SU-DHL-6 (cell line): ENCODE data around the gene TRAF3IP1.

ENCODE experiments used
- H2AFZ ChIP-seq: fragments of 200-600 bp; sonication (generic); 2 replicates; pipeline ENCODE4 v1.6.1; 2014; ENCODE audit warnings: low read depth, mild to moderate bottlenecking, moderate library complexity, mixed read lengths, antibody characterized with exemption, low read length; ENCODE audit not compliant: severe bottlenecking
- H3F3A ChIP-seq: fragments of 200-600 bp; shearing (Covaris generic); 2 replicates; pipeline ENCODE4 v1.6.0; 2016; ENCODE audit warnings: antibody characterized with exemption, mild to moderate bottlenecking; ENCODE audit not compliant: insufficient read depth
- H3K27ac ChIP-seq: fragments of 200-600 bp; sonication (generic); 2 replicates; pipeline ENCODE4 v1.5.1; 2016; ENCODE audit warnings: low read depth, mild to moderate bottlenecking, low read length, moderate library complexity, mixed read lengths
- H3K27me3 ChIP-seq: fragments of 200-600 bp; sonication (generic), shearing (Covaris generic); 2 replicates; pipeline ENCODE4 v1.6.0; 2014; ENCODE audit warnings: mild to moderate bottlenecking, low read length
- H3K36me3 ChIP-seq: fragments of 200-600 bp; sonication (generic); 2 replicates; pipeline ENCODE4 v1.6.1; 2014; ENCODE audit warnings: mild to moderate bottlenecking, low read length, mixed read lengths
- H3K4me2 ChIP-seq: fragments of 300-600, 200-600 bp; shearing (Covaris generic), sonication (generic); 2 replicates; pipeline ENCODE4 v1.6.0; 2014; ENCODE audit warnings: low read length, low read depth, mild to moderate bottlenecking; ENCODE audit not compliant: poor library complexity, severe bottlenecking
- H3K4me3 ChIP-seq: fragments of 200-600 bp; sonication (generic); 2 replicates; pipeline ENCODE4 v1.5.1; 2014; ENCODE audit warnings: antibody characterized with exemption, low read length, mild to moderate bottlenecking, mixed read lengths; ENCODE audit not compliant: insufficient read depth, poor library complexity, severe bottlenecking
- H3K79me2 ChIP-seq: fragments of 200-600 bp; sonication (generic); 2 replicates; pipeline ENCODE4 v1.6.1; 2014; ENCODE audit warnings: mild to moderate bottlenecking, low read length, moderate library complexity; ENCODE audit not compliant: insufficient read depth
- H3K9ac ChIP-seq: fragments of 200-600 bp; sonication (generic); 2 replicates; pipeline ENCODE4 v1.7.0; 2014; ENCODE audit warnings: mild to moderate bottlenecking, low read length
- H3K9me2 ChIP-seq: fragments of 200-600 bp; sonication (generic); replicated peaks from 2 replicates; pipeline ENCODE4 v1.6.1; 2014; ENCODE audit warnings: low read length; ENCODE audit not compliant: insufficient read depth
- H3K9me3 ChIP-seq: fragments of 200-600 bp; sonication (generic); 2 replicates; pipeline ENCODE4 v1.6.1; 2014; ENCODE audit warnings: low read length, mixed read lengths; ENCODE audit not compliant: insufficient read depth
- H4K20me1 ChIP-seq: fragments of 200-600 bp; sonication (generic); 2 replicates; pipeline ENCODE4 v1.6.1; 2014; ENCODE audit warnings: low read depth, mild to moderate bottlenecking, antibody characterized with exemption, low read length, moderate library complexity, mixed read lengths
- EZH2phosphoT487 ChIP-seq: fragments of 200-600 bp; sonication (generic), shearing (Covaris generic); conservative IDR thresholded peaks from 2 replicates; pipeline ENCODE4 v1.6.1; 2018; ENCODE audit warnings: mild to moderate bottlenecking, antibody characterized with exemption, low read length, moderate library complexity, mixed read lengths
- TF ChIP-seq, protein P1 (sequence below): fragments of 200-600 bp; sonication (generic); IDR thresholded peaks from one replicate; pipeline ENCODE4 v1.5.1; 2017; ENCODE audit warnings: antibody characterized with exemption, mild to moderate bottlenecking, low read length, moderate library complexity; ENCODE audit not compliant: insufficient read depth, poor library complexity, severe bottlenecking

Gene TRAF3IP1

GRCh38 chr2:238397356-238397755, 77.0 kb downstream of the TRAF3IP1 start:
- Histone ChIP-seq H3K9me2 (no peaks in the 10 kb centered on the region), H3K9ac (no peak overlapping the region), H3K9me3 (no peaks in the 10 kb centered on the region), H3K27me3 (no peaks in the 10 kb centered on the region), H3K36me3 (no peaks in the 10 kb centered on the region), H3K4me2 (no peak overlapping the region), H3K4me3 (no peak overlapping the region), H3K27ac (no peak overlapping the region), H2AFZ (no peak overlapping the region), H4K20me1 (no peaks in the 10 kb centered on the region), H3F3A (no peaks in the 10 kb centered on the region), H3K79me2 (no peaks in the 10 kb centered on the region)
- TF ChIP-seq, protein P1, sequence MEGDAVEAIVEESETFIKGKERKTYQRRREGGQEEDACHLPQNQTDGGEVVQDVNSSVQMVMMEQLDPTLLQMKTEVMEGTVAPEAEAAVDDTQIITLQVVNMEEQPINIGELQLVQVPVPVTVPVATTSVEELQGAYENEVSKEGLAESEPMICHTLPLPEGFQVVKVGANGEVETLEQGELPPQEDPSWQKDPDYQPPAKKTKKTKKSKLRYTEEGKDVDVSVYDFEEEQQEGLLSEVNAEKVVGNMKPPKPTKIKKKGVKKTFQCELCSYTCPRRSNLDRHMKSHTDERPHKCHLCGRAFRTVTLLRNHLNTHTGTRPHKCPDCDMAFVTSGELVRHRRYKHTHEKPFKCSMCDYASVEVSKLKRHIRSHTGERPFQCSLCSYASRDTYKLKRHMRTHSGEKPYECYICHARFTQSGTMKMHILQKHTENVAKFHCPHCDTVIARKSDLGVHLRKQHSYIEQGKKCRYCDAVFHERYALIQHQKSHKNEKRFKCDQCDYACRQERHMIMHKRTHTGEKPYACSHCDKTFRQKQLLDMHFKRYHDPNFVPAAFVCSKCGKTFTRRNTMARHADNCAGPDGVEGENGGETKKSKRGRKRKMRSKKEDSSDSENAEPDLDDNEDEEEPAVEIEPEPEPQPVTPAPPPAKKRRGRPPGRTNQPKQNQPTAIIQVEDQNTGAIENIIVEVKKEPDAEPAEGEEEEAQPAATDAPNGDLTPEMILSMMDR, result no peak
- no peak for TF ChIP-seq EZH2phosphoT487

DNA sequence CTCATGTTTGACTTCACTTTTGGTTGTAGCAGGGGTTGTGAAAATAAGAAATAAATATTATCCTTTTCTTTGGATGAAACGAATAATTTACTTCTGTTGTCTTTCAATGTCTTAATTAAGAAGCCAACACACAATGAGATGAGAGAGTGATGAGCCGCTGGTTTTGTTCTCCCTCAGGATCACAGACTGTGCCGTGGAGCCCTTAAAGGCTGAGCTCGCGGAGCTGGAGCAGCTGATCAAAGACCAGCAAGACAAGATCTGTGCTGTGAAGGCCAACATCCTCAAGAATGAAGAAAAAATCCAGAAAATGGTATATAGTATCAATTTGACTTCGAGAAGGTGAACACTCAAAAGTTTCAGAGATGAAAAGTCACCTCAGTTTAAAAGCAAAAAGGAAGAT, 78.3 kb downstream of the TRAF3IP1 start:
- H3K4me3 ChIP-seq, result no peak overlapping the region
- no peaks in the 10 kb centered on the region for H4K20me1 ChIP-seq
- no peaks in the 10 kb centered on the region for H3K79me2 ChIP-seq
- H3K9ac ChIP-seq, result no peak overlapping the region
- no peak overlapping the region for H3K27ac ChIP-seq
- no peaks in the 10 kb centered on the region for H3K9me3 ChIP-seq
- H2AFZ ChIP-seq, result no peak overlapping the region
- H3K9me2 ChIP-seq, result no peaks in the 10 kb centered on the region
- no peaks in the 10 kb centered on the region for H3K36me3 ChIP-seq
- H3F3A ChIP-seq, result no peaks in the 10 kb centered on the region
- no peak overlapping the region for H3K4me2 ChIP-seq
- H3K27me3 ChIP-seq, result no peaks in the 10 kb centered on the region
- TF ChIP-seq EZH2phosphoT487, result no peak
- TF ChIP-seq, protein P1, result no peak

- Histone ChIP-seq H4K20me1 (no peaks in the 10 kb centered on the region), H2AFZ (no peak overlapping the region), H3K36me3 (no peaks in the 10 kb centered on the region), H3K9me2 (no peaks in the 10 kb centered on the region), H3K9me3 (no peaks in the 10 kb centered on the region), H3K27ac (no peak overlapping the region), H3K9ac (no peak overlapping the region), H3K27me3 (no peaks in the 10 kb centered on the region), H3F3A (no peaks in the 10 kb centered on the region), H3K4me2 (no peak overlapping the region), H3K79me2 (no peaks in the 10 kb centered on the region), H3K4me3 (no peak overlapping the region)
- no peak for TF ChIP-seq EZH2phosphoT487
- TF ChIP-seq, protein P1, result no peak
Observed at GRCh38 chr2:238399094-238399493, 78.8 kb downstream of the TRAF3IP1 start.

DNA sequence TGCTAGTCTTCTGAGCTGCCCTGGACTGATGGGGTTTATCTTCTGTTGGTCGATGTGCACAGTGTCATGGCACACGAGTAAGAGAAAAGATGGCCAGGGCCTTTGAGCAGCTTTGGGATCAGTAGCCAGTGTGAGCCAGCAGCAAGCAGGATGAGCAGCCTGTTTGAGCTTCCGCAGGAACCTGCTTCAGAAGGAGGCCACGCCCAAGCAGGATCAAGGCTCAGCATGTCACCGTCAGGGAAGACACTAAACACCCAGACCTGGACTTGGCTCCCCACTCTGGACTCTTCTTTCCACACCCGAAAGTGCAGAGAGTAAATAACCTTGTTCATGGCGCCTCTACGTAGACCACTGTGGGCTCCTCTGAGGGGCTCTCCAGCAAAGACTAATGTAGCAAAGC, 81.2 kb downstream of the TRAF3IP1 start:
- no peak overlapping the region for H3K27ac ChIP-seq
- no peaks in the 10 kb centered on the region for H3K36me3 ChIP-seq
- no peaks in the 10 kb centered on the region for H4K20me1 ChIP-seq
- no peak overlapping the region for H3K9ac ChIP-seq
- no peaks in the 10 kb centered on the region for H3K79me2 ChIP-seq
- H3K9me3 ChIP-seq, result no peaks in the 10 kb centered on the region
- H3K4me3 ChIP-seq, result no peak overlapping the region
- H3K9me2 ChIP-seq, result no peaks in the 10 kb centered on the region
- H3K4me2 ChIP-seq, result no peak overlapping the region
- TF ChIP-seq, protein P1, result no peak
- no peak for TF ChIP-seq EZH2phosphoT487
- no peaks in the 10 kb centered on the region for H3F3A ChIP-seq
- no peaks in the 10 kb centered on the region for H3K27me3 ChIP-seq
- no peak overlapping the region for H2AFZ ChIP-seq
